ENCODE data around the gene MYRF. TPM values are rescaled to one million over a fixed set of nuclear protein-coding genes. Genes with fewer than 3 reads are reported as not detected.

Gene MYRF
- total RNA-seq, 4 donors from 2014 or later = 0.09 to 0.95 (median 0.22) TPM; not detected in 1

DNA sequence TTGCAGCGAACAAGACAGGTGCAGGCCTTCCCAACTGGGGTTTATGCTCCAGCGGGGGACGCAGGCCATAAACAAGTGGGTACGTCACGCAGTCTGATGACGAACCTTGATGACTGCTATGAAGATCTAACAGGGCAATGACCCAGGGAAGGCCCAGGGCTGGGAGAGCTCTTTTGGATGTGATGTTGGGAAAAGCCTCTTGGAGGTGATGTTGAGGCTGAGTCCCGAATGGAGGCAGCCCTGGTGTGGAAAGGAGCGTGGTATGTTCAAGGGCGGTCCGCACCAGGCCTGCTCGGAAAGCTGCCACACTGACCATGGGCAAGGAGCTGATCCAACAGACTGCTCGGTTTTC is 81.5 kb downstream of the MYRF start:
- Histone ChIP-seq H3K27me3 (peaks cover 0 to 15% (median 1%) of the 10 kb centered on the region in 4 donors), H3K4me3 (no peak overlapping the region), H3K4me1 (peaks cover 7 to 46% (median 10%) of the 10 kb centered on the region in 3 donors), H3K9me3 (no peaks in the 10 kb centered on the region), H3K36me3 (peaks cover 0 to 6% (median 0%) of the 10 kb centered on the region in 3 donors), H3K27ac (peak overlapping the region in 3 of 4 donors; percentile 43 to 78 (median 73))
- 85 to 91% methylated on average over 11 to 12 of the region's 12 CpGs for WGBS, 2 donors
- intact Hi-C loops (cut with DNase I) = no loop called here
- DNase-seq = no peak
- TF ChIP-seq, protein P1, sequence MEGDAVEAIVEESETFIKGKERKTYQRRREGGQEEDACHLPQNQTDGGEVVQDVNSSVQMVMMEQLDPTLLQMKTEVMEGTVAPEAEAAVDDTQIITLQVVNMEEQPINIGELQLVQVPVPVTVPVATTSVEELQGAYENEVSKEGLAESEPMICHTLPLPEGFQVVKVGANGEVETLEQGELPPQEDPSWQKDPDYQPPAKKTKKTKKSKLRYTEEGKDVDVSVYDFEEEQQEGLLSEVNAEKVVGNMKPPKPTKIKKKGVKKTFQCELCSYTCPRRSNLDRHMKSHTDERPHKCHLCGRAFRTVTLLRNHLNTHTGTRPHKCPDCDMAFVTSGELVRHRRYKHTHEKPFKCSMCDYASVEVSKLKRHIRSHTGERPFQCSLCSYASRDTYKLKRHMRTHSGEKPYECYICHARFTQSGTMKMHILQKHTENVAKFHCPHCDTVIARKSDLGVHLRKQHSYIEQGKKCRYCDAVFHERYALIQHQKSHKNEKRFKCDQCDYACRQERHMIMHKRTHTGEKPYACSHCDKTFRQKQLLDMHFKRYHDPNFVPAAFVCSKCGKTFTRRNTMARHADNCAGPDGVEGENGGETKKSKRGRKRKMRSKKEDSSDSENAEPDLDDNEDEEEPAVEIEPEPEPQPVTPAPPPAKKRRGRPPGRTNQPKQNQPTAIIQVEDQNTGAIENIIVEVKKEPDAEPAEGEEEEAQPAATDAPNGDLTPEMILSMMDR (IDR thresholded peaks at IDR 0.05) = no peak
- no peak for TF ChIP-seq POLR2A (IDR thresholded peaks at IDR 0.05)

DNA sequence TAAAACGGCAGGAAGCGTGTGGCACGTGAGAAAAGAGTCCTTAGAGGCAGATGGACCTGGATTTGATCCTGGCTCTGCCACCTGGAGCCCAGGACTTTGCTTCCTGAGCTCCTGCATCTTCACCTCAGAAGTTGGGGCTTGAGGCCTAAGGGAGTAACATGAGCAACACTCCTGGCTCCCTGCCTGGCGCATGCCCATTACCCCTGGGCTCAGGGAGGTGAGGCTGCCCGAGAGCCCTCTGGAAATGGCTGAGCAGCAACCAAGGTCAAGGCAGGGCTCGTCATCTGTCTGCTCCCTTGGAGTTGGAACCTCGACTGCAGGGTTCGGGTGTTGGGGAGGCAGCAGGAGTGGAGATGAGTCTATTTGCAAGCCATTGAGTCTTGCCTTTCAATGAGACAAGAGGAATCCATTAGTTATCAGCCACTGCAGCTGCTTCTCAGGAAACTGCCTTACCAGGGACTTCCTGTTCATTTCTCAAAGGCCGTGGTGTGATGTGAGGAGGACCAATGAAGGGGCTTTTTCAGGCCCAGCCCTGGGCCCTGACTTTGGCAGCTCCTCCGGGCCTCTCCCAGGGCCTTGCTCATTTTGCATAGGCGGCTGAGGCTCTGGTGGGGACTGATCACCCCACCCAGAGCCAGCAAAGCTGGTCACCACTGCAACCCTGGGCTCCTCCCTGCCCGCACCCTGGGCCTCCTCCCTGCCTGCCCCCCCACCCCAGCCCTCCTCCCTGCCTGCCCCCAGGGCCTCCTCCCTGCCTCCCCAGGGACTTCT is 82.0 kb downstream of the MYRF start:
- WGBS, 2 donors = 62 to 63% methylated on average over 3 to 8 of the region's 12 CpGs
- Histone ChIP-seq H3K36me3 (peaks cover 0 to 9% (median 0%) of the 10 kb centered on the region in 3 donors), H3K4me3 (no peak overlapping the region), H3K4me1 (peaks cover 4 to 40% (median 8%) of the 10 kb centered on the region in 3 donors), H3K27ac (peak overlapping the region in 3 of 4 donors; percentile 43 to 78 (median 73)), H3K27me3 (peaks cover 0 to 9% (median 0%) of the 10 kb centered on the region in 4 donors), H3K9me3 (no peaks in the 10 kb centered on the region)
- intact Hi-C loops (cut with DNase I) = no loop called here
- DNase-seq = no peak
- peak in 1 of 4 donors; percentile 11 for TF ChIP-seq POLR2A (IDR thresholded peaks at IDR 0.05)
- TF ChIP-seq, protein P1 (IDR thresholded peaks at IDR 0.05) = no peak

GRCh38 chr11:61836193-61836592 is 83.8 kb downstream of the MYRF start:
- Histone ChIP-seq H3K4me3 (no peak overlapping the region), H3K9me3 (no peaks in the 10 kb centered on the region), H3K36me3 (peaks cover 0 to 24% (median 0%) of the 10 kb centered on the region in 3 donors), H3K27ac (no peak overlapping the region), H3K4me1 (peaks cover 4 to 23% (median 6%) of the 10 kb centered on the region in 3 donors), H3K27me3 (peaks cover 0 to 4% (median 0%) of the 10 kb centered on the region in 4 donors)
- intact Hi-C loops (cut with DNase I) = no loop called here
- 92 to 96% methylated on average over 8 of the region's 8 CpGs for WGBS, 2 donors
- TF ChIP-seq, protein P1 (IDR thresholded peaks at IDR 0.05) = no peak
- no peak for TF ChIP-seq POLR2A (IDR thresholded peaks at IDR 0.05)
- no peak for DNase-seq

GRCh38 chr11:61837411-61838005 is 85.1 kb downstream of the MYRF start:
- H3K36me3 ChIP-seq = peaks cover 0 to 38% (median 0%) of the 10 kb centered on the region in 3 donors
- no peak overlapping the region for H3K27ac ChIP-seq
- no peak for DNase-seq
- H3K4me1 ChIP-seq = peaks cover 4 to 18% (median 6%) of the 10 kb centered on the region in 3 donors
- 71 to 76% methylated on average over 7 of the region's 15 CpGs for WGBS, 2 donors
- H3K27me3 ChIP-seq = peaks cover 0 to under 1% (median 0%) of the 10 kb centered on the region in 4 donors
- intact Hi-C loops (cut with DNase I) = no loop called here
- H3K4me3 ChIP-seq = no peak overlapping the region
- TF ChIP-seq, protein P1 (IDR thresholded peaks at IDR 0.05) = no peak
- H3K9me3 ChIP-seq = no peaks in the 10 kb centered on the region

Other genes with a start within 250 kb of the MYRF start
- 1 to 10 TPM in 1 of 4 donors, under 1 TPM in 1, not detected in 2; 0.76 to 1.3 TPM for gene LRRC10B, start 243.9 kb upstream of the MYRF start, total RNA-seq
- gene SYT7, start 171.6 kb upstream of the MYRF start, total RNA-seq = 1 to 10 TPM; 1.6 to 2.9 (median 1.9) TPM
- gene DAGLA, start 72.2 kb upstream of the MYRF start, total RNA-seq = 1 to 10 TPM; 1.7 to 6.9 (median 2.9) TPM
- 10 to 100 TPM; 32.3 to 54.2 (median 37.9) TPM for gene TMEM258, start 40.0 kb downstream of the MYRF start, total RNA-seq
- 10 to 100 TPM; 11.4 to 38.1 (median 23.5) TPM for gene FEN1, start 40.3 kb downstream of the MYRF start, total RNA-seq
- gene FADS1, start 64.4 kb downstream of the MYRF start, total RNA-seq = 1 to 10 TPM; 2.1 to 8.3 (median 7.1) TPM
- gene FADS2, start 75.7 kb downstream of the MYRF start, total RNA-seq = 10 to 100 TPM in 1 of 4 donors, 1 to 10 TPM in 3; 2.2 to 13.7 (median 6.8) TPM
- gene FADS3, start 138.9 kb downstream of the MYRF start, total RNA-seq = 10 to 100 TPM in 1 of 4 donors, 1 to 10 TPM in 3; 6.1 to 16.0 (median 7.1) TPM
- 10 to 100 TPM in 1 of 4 donors, 1 to 10 TPM in 2, under 1 TPM in 1; 0.15 to 10.3 (median 5.0) TPM for gene RAB3IL1, start 164.9 kb downstream of the MYRF start, total RNA-seq
- gene BEST1, start 197.7 kb downstream of the MYRF start, total RNA-seq = 1 to 10 TPM in 1 of 4 donors, under 1 TPM in 3; 0.08 to 2.7 (median 0.39) TPM
- 1,000 to 10,000 TPM in 1 of 4 donors, 100 to 1,000 TPM in 3; 716 to 1,904 (median 760) TPM for gene FTH1, start 215.0 kb downstream of the MYRF start, total RNA-seq